AG09319 (cell line): ENCODE results near the gene TBX1.

Experiments used
- DNase-seq: peaks from one replicate; pipeline ENCODE4 v3.0.0-alpha.2; 2010; ENCODE audit warnings: low read depth; ENCODE audit errors: extremely low read depth
- CTCF ChIP-seq: IDR thresholded peaks from 2 replicates; pipeline ENCODE4 v1.5.1; 2011; ENCODE audit warnings: low read depth, mild to moderate bottlenecking, inconsistent platforms, low read length, moderate library complexity

Gene TBX1

GRCh38 chr22:19760058-19760950, at the start of gene TBX1:
TSS of gene TBX1 (plus strand) at chr22:19760778. CDS start at chr22:19760844, 66 bp downstream.
- TF ChIP-seq CTCF, result no peak
- no peak for DNase-seq

GRCh38 chr22:19713245-19713644, 47.3 kb upstream of the TBX1 start:
- DNase-seq, result no peak
- TF ChIP-seq CTCF, result no peak

- no peak for DNase-seq
- no peak for TF ChIP-seq CTCF
These were observed 46.8 kb upstream of the TBX1 start for GRCh38 chr22:19713650-19714311.

DNA sequence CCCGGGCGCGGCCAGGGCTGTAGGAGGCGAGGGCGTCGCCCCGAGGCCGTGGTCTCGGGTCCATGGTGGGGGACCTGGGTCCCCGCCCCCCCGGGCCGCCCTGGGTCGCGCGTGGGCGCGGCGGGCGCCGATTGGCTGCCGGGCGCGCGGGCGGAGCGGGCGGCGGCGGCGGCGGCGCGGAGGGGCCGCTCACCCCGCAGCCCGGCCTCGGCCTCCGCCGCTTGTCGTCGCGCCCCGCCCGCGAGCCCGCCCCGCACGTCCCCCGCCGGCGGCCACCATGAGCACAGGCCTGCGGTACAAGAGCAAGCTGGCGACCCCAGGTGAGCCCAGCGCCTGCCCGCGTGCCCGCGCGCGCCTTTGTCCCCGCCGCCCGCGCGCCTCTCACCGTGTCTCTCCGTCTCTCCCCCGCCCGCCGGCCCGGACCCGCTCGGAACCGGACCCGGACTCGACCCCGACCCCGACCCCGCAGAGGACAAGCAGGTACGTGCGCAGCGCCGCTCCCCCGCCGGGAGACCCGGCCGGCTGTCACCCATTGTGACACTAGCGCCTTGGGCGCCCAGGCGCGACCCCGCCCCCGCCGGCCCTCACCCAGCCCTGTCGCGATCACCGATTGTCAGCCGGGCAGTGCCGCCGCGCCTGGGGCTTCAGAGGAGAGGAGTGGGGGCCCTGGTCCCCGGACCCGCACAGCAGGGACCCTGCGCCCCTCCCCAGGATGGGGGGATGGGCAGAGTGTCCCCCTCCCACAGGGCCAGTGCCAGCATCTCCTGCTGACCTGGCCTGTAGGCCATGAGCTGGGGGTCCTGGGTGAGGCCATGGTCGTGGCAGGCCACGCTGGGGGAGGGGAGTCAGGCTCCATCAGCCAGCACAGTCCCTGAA, 46.0 kb upstream of the TBX1 start, which contains the start of gene SEPTIN5:
Gene SEPTIN5 (plus strand): TSS at position 192 of the 876 bp plus-strand sequence. CDS start 86 bp downstream, at position 278.
- TF ChIP-seq CTCF, result no peak
- DNase-seq, result no peak

- TF ChIP-seq CTCF, result no peak
- DNase-seq, result no peak
These were observed 45.2 kb upstream of the TBX1 start for GRCh38 chr22:19715188-19715930.

DNA sequence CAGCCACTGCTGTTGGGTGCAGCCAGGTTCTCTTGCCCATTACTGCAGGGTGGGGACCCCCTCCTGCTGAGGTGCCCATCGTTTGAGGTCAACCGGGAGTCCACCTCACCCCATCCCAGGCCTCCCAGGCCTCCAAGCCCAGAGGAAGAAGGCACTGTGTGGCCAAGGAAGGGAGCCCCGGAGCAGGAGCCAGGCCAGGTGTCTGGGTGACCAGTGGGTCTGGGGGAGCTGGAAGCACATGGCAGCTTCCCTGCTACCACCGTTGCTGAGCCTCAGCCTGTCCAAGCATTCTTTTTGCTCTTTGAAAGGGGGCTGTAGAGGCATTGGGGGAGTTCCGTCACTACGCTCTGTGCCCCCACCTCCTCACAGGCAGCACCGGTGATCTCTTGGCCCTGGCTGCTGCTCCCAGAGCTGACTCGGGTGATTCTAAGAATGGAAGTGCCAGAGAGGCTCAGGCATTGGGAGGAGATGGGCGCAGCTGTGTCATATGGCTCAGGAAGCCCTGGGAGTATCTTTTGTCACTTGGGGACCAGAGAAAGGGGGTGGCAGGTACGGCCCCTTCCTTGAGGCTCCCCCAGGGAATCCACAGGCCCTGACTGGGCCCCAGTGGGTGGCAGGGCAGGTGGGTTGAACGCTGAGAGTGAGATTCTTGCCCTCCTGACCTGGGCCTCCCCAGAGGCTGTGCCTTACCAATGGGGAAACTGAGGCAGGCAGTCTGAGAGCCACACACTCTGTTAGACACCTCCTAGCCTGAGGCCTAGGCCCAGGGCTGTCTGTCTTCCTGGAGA, 44.3 kb upstream of the TBX1 start:
- no peak for DNase-seq
- TF ChIP-seq CTCF, result no peak
